Thoracic aorta (tissue), 2 donors: ENCODE results near the gene IQGAP1. TPM values are rescaled to one million over a fixed set of nuclear protein-coding genes. Genes with fewer than 3 reads are reported as not detected.
"Not testable (repeated sequence)": the region's sequence is repeated elsewhere in the genome, so short reads cannot be mapped to it uniquely, and the experiment has no call there.

ENCODE experiments used
- ATAC-seq: fragments of 150-250 bp; one replicate; pipeline ENCODE4 v1.8.0; 2017; ENCODE audit warnings: low read depth; ENCODE audit not compliant: insufficient number of reproducible peaks, low FRiP score
- DNase-seq: peaks from one replicate; pipeline ENCODE4 v3.0.0-alpha.2; 2020; ENCODE audit warnings: low spot score
- H3K27ac ChIP-seq, 2 donors: fragments of 200-600 bp; sonication (generic); 1 replicate in 1 of 2; 2 replicates in 1 of 2; pipeline ENCODE4 v1.5.1; 2016; ENCODE audit warnings: mild to moderate bottlenecking in 2 of 2, moderate library complexity in 2 of 2
- H3K27me3 ChIP-seq: fragments of 200-600 bp; sonication (generic); replicated peaks from 2 replicates; pipeline ENCODE4 v1.6.0; 2016; ENCODE audit warnings: mild to moderate bottlenecking; ENCODE audit not compliant: insufficient read depth
- H3K36me3 ChIP-seq: fragments of 200-600 bp; sonication (generic); one replicate; pipeline ENCODE4 v1.5.1; 2016
- H3K4me1 ChIP-seq, 2 donors: fragments of 200-600 bp; sonication (generic); 1 replicate in 1 of 2; 2 replicates in 1 of 2; pipeline versions ENCODE4 v1.5.1 to v1.6.0; 2016; ENCODE audit warnings: low read depth in 2 of 2, mild to moderate bottlenecking in 1 of 2; ENCODE audit not compliant: control insufficient read depth in 1 of 2
- H3K4me3 ChIP-seq: fragments of 200-600 bp; sonication (generic); 2 replicates; pipeline ENCODE4 v1.5.1; 2016; ENCODE audit warnings: mild to moderate bottlenecking
- H3K9me3 ChIP-seq: fragments of 200-600 bp; sonication (generic); 2 replicates; pipeline ENCODE4 v1.5.1; 2016
- CTCF ChIP-seq: fragments of 200-600 bp; sonication (generic); IDR thresholded peaks from one replicate; pipeline ENCODE4 v1.5.1; 2019; ENCODE audit warnings: antibody characterized with exemption
- total RNA-seq, 2 donors: library from RNA; depleted of rRNA; stranded (reverse); fragments of >200 nt; gene quantifications; one replicate each; pipeline versions ENCODE4 v1.1.0 to v1.2.3, GENCODE V29; 2016

The IQGAP1 gene
- total RNA-seq, 2 donors from 2014 or later: 280 to 340 TPM

- DNase-seq: no peak
- no peak for TF ChIP-seq CTCF
- ATAC-seq: no peak
- no peak overlapping the region for H3K4me3 ChIP-seq
- no peaks in the 10 kb centered on the region for H3K27me3 ChIP-seq
- H3K4me1 ChIP-seq: peaks cover 12 to 23% of the 10 kb centered on the region in 2 donors
- no peaks in the 10 kb centered on the region for H3K36me3 ChIP-seq
- peak overlapping the region in 1 of 2 donors; percentile 49 for H3K27ac ChIP-seq
- H3K9me3 ChIP-seq: no peaks in the 10 kb centered on the region
Measured at GRCh38 chr15:90344662-90345061, 43.4 kb upstream of the IQGAP1 start.

- Histone ChIP-seq H3K9me3 (no peaks in the 10 kb centered on the region), H3K27me3 (no peaks in the 10 kb centered on the region), H3K4me1 (peaks cover 12 to 23% of the 10 kb centered on the region in 2 donors), H3K27ac (no peak overlapping the region), H3K4me3 (no peak overlapping the region), H3K36me3 (no peaks in the 10 kb centered on the region)
- TF ChIP-seq CTCF: no peak
- DNase-seq (no peak), ATAC-seq (no peak)
Measured at GRCh38 chr15:90345857-90346256, 42.2 kb upstream of the IQGAP1 start.

- H3K27ac ChIP-seq, H3K9me3 ChIP-seq, DNase-seq, H3K27me3 ChIP-seq, H3K36me3 ChIP-seq, ATAC-seq, H3K4me3 ChIP-seq: not testable (repeated sequence)
- peaks cover 11 to 20% of the 10 kb centered on the region in 2 donors for H3K4me1 ChIP-seq
Measured at GRCh38 chr15:90347431-90348065, 40.5 kb upstream of the IQGAP1 start.

- H3K27me3 ChIP-seq: no peaks in the 10 kb centered on the region
- ATAC-seq: no peak
- no peak overlapping the region for H3K4me3 ChIP-seq
- TF ChIP-seq CTCF: no peak
- H3K9me3 ChIP-seq: no peaks in the 10 kb centered on the region
- H3K4me1 ChIP-seq: peaks cover 2 to 17% of the 10 kb centered on the region in 2 donors
- no peak for DNase-seq
- H3K27ac ChIP-seq: no peak overlapping the region
- H3K36me3 ChIP-seq: no peaks in the 10 kb centered on the region
Measured at GRCh38 chr15:90348456-90348855, 39.6 kb upstream of the IQGAP1 start.

- no peak overlapping the region for H3K27ac ChIP-seq
- TF ChIP-seq CTCF: no peak
- DNase-seq (no peak), ATAC-seq (no peak)
- H3K4me1 ChIP-seq: peaks cover 0 to 11% of the 10 kb centered on the region in 2 donors
- no peaks in the 10 kb centered on the region for H3K36me3 ChIP-seq
- H3K27me3 ChIP-seq: no peaks in the 10 kb centered on the region
- no peaks in the 10 kb centered on the region for H3K9me3 ChIP-seq
- H3K4me3 ChIP-seq: no peak overlapping the region
Measured at GRCh38 chr15:90349072-90349471, 39.0 kb upstream of the IQGAP1 start.

GRCh38 chr15:90349821-90350220 is 38.2 kb upstream of the IQGAP1 start:
- Histone ChIP-seq H3K36me3 (no peaks in the 10 kb centered on the region), H3K27ac (no peak overlapping the region), H3K9me3 (no peaks in the 10 kb centered on the region), H3K4me3 (no peak overlapping the region), H3K27me3 (no peaks in the 10 kb centered on the region), H3K4me1 (peaks cover 0 to 11% of the 10 kb centered on the region in 2 donors)
- DNase-seq: no peak
- ATAC-seq: no peak
- TF ChIP-seq CTCF: no peak
